BJ (cell line): ENCODE measurements around the gene ABCC1. TPM values are rescaled to one million over a fixed set of nuclear protein-coding genes. Genes with fewer than 3 reads are reported as not detected.
"Not testable (repeated sequence)": the region's sequence is repeated elsewhere in the genome, so short reads cannot be mapped to it uniquely, and the experiment has no call there.

ENCODE experiments used
- CTCF ChIA-PET: fragments of 350-600 bp; formaldehyde crosslinking; extraction: SDS; loops from one replicate; lab custom pipeline; 2021; ENCODE audit warnings: antibody characterized with exemption, inconsistent platforms; lab: Yijun Ruan, JAX
- POLR2A ChIA-PET: fragments of 300-600 bp; sonication (Branson Sonifier 250); formaldehyde crosslinking; extraction: SDS; loops from one replicate; lab custom pipeline; 2021; ENCODE audit warnings: antibody characterized with exemption; lab: Charles Lee
- DNase-seq: peaks from one replicate; pipeline ENCODE4 v3.0.0-alpha.2; 2011; ENCODE audit warnings: low read depth
- H3K27me3 ChIP-seq: 2 replicates; pipeline ENCODE4 v1.6.0; 2011; ENCODE audit warnings: low read length; ENCODE audit not compliant: control insufficient read depth, insufficient read depth
- H3K36me3 ChIP-seq: 2 replicates; pipeline ENCODE4 v1.5.1; 2011; ENCODE audit warnings: low read length; ENCODE audit not compliant: control insufficient read depth, insufficient read depth
- H3K4me3 ChIP-seq: 2 replicates; pipeline ENCODE4 v1.5.1; 2011; ENCODE audit warnings: low read depth, mild to moderate bottlenecking, control low read depth, low read length
- polyA plus RNA-seq: library from polyadenylated mRNA; depleted of rRNA; stranded (reverse); fragments of >200 nt; gene quantifications from 2 replicates; pipeline ENCODE4 v1.2.3, GENCODE V29; 2011
- TF ChIP-seq, protein P1 (sequence below): IDR thresholded peaks from 2 replicates; pipeline ENCODE4 v1.5.1; 2011; ENCODE audit warnings: low read depth, mild to moderate bottlenecking, control low read depth, inconsistent platforms, low read length, moderate library complexity; ENCODE audit not compliant: insufficient read depth

The ABCC1 gene
- polyA plus RNA-seq, 1 experiment, result 27.3 TPM

DNA sequence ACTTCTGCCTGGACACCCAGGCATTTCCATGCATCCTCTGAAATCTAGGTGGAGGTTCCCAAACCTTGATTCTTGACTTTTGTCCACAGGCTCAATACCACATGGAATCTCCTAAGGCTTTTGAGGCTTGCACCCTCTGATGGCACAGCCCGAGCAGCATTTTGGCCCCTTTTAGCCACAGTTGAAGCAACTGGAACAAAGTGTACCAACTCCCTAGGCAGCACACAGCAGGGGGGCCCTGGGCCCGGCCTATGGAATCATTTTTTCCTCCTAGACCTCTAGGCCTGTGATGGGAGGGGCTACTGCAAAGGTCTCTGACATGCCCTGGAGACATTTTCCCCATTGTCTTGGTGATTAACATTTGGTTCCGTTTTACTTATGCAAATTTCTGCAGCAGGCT, 32.0 kb downstream of the ABCC1 start:
- H3K27me3 ChIP-seq, result no peaks in the 10 kb centered on the region
- TF ChIP-seq, protein P1, sequence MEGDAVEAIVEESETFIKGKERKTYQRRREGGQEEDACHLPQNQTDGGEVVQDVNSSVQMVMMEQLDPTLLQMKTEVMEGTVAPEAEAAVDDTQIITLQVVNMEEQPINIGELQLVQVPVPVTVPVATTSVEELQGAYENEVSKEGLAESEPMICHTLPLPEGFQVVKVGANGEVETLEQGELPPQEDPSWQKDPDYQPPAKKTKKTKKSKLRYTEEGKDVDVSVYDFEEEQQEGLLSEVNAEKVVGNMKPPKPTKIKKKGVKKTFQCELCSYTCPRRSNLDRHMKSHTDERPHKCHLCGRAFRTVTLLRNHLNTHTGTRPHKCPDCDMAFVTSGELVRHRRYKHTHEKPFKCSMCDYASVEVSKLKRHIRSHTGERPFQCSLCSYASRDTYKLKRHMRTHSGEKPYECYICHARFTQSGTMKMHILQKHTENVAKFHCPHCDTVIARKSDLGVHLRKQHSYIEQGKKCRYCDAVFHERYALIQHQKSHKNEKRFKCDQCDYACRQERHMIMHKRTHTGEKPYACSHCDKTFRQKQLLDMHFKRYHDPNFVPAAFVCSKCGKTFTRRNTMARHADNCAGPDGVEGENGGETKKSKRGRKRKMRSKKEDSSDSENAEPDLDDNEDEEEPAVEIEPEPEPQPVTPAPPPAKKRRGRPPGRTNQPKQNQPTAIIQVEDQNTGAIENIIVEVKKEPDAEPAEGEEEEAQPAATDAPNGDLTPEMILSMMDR, result no peak
- ChIA-PET CTCF (no interaction called here), POLR2A (no interaction called here)
- H3K4me3 ChIP-seq, result no peak overlapping the region
- no peak for DNase-seq
- H3K36me3 ChIP-seq, result no peaks in the 10 kb centered on the region; the same call in 1 of the 2 replicates

DNA sequence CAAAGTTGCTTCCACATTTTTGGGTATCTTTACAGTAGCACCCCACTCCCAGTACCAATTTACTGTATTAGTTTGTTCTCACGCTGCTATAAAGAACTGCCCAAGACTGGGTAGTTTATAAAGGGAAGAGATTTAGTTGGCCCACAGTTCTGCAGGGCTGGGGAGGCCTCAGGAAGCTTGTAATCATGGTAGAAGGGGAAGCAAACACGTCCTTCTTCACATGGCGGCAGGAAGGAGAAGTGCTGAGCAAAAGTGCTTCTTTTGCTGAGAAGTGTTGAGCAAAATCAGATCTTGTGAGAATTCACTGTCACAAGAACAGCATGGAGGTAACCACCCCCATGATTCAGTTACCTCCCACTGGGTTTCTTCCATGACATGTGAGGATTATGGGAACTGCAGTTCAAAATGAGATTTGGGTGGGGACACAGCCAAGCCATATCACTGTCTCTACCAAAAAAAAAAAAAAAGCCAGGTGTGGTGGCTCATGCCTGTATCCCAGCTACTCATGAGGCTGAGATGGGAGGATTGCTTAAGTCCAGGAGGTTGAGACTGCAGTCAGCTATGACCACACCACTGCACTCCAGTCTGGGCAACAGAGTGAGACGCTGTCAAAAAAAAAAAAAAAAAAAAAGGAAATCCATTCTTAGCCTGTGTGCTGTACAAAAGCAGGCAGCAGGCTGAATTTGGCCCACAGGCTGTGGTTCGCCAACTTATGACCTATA, 32.9 kb downstream of the ABCC1 start:
- not testable (repeated sequence) for H3K27me3 ChIP-seq, H3K36me3 ChIP-seq, DNase-seq, H3K4me3 ChIP-seq
- ChIA-PET POLR2A (interaction anchor here (0.5 kb wide), 1 partner anchor 15 kb away, joined by 11 read pairs; no protein-coding TSS in a partner anchor), CTCF (interaction anchor here (0.8 kb wide), 1 partner anchor 9 kb away, joined by 5 read pairs; no protein-coding TSS in a partner anchor)

DNA sequence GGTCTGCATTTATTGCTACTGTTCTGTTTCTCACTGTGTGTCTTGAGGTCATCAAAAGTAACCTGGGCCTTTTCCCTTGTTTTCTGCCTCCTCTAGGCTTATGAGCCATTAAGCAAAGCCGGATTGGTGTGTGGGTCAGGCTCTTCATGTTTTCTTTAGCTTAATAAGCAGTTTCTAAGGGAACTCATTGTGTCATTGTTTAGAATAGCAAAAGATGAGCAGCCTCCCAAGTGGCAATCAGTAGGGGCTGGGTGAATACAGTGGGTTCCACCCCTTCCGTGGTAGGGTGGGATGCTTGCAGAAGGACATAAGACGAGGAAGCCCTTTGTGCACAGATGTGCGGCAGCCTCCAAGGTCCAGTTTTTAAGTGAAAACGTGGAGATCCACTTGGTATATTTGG, 34.5 kb downstream of the ABCC1 start:
- Histone ChIP-seq H3K27me3 (no peaks in the 10 kb centered on the region), H3K36me3 (no peaks in the 10 kb centered on the region; the same call in 1 of the 2 replicates), H3K4me3 (no peak overlapping the region)
- TF ChIP-seq, protein P1, result no peak
- POLR2A ChIA-PET, result no interaction called here
- no peak for DNase-seq
- CTCF ChIA-PET, result no interaction called here

DNA sequence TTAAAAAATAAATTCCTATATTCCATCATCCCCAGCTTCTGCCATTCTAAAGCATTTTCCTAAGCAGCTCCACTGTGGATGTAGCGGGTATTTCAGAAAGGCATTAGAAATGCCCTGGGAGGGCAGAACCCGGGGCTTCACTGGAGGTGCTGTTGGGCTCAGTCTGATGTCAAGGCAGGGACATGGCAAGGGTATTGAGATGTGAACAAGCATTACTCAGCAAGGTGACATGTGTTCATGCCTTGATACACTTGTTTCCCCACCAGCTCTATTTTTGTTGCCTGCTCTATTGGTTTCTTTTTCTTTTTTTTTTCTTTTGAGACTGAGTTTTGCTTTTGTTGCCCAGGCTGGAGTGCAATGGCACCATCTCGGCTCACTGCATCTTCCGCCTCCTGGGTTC, 35.7 kb downstream of the ABCC1 start:
- CTCF ChIA-PET, result no interaction called here
- Histone ChIP-seq H3K4me3 (no peak overlapping the region), H3K27me3 (no peaks in the 10 kb centered on the region), H3K36me3 (no peaks in the 10 kb centered on the region; the same call in 1 of the 2 replicates)
- POLR2A ChIA-PET, result no interaction called here
- DNase-seq, result no peak
- TF ChIP-seq, protein P1, result no peak

DNA sequence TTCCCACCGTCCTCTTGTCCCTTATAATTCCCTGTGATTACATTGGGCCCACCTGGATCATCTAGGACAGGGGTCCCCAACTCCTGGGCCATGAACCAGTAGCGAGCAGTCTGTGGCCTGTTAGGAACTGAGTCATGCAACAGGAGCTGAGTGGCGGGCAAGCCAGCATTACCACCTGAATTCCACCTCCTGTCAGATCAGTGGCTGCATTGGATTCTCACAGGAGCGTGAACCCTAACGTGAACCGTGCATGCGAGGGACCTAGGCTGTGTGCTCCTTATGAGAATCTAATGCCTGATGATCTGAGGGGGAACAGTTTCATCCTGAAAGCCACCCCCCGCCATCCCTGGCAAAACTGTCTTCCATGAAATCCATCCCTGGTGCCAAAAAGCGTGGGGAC, 36.8 kb downstream of the ABCC1 start:
- H3K36me3 ChIP-seq, result no peaks in the 10 kb centered on the region; the same call in none of the 2 replicates
- DNase-seq, result no peak
- ChIA-PET CTCF (no interaction called here), POLR2A (no interaction called here)
- no peaks in the 10 kb centered on the region for H3K27me3 ChIP-seq
- TF ChIP-seq, protein P1, result no peak
- no peak overlapping the region for H3K4me3 ChIP-seq
